Esophagus muscularis mucosa (tissue), 4 donors: ENCODE measurements around the gene TNS1. TPM values are rescaled to one million over a fixed set of nuclear protein-coding genes. Genes with fewer than 3 reads are reported as not detected.
A peak's percentile ranks its signal among the peaks of the same experiment; 100 is the strongest.

Experiments
- DNase-seq: peaks from one replicate; pipeline ENCODE4 v3.0.0-alpha.2; 2017; ENCODE audit errors: extremely low spot score
- H3K27ac ChIP-seq, 4 donors: fragments of 200-600 bp; sonication (generic); replicated peaks in 1 of 4; 1 replicate in 3 of 4; 2 replicates in 1 of 4; pipeline ENCODE4 v1.5.1; 2016 to 2019; ENCODE audit warnings: mild to moderate bottlenecking in 1 of 4
- H3K27me3 ChIP-seq, 4 donors: fragments of 200-600 bp; sonication (generic); one replicate each; pipeline versions ENCODE4 v1.5.1 to v1.6.0; 2016 to 2019
- H3K36me3 ChIP-seq, 4 donors: fragments of 200-600 bp; sonication (generic); one replicate each; pipeline ENCODE4 v1.5.1; 2016 to 2019
- H3K4me1 ChIP-seq, 4 donors: fragments of 200-600 bp; sonication (generic); one replicate each; pipeline ENCODE4 v1.5.1; 2016 to 2019
- H3K4me3 ChIP-seq, 4 donors: fragments of 200-600 bp; sonication (generic); 1 replicate in 2 of 4; 2 replicates in 2 of 4; pipeline ENCODE4 v1.5.1; 2016 to 2019; ENCODE audit warnings: mild to moderate bottlenecking in 4 of 4, moderate library complexity in 1 of 4
- H3K9me3 ChIP-seq, 4 donors: fragments of 200-600 bp; sonication (generic); 1 replicate in 3 of 4; 2 replicates in 1 of 4; pipeline ENCODE4 v1.5.1; 2016 to 2019
- CTCF ChIP-seq, 3 experiments: fragments of 200-600 bp in 2 of 3; fragments of 450-650 bp in 1 of 3; sonication (generic) in 2 of 3; IDR thresholded peaks; one replicate each; pipeline ENCODE4 v1.5.1; 2017 to 2019; ENCODE audit warnings: antibody characterized with exemption in 3 of 3, mild to moderate bottlenecking in 2 of 3, moderate library complexity in 1 of 3
- EP300 ChIP-seq: sonication (generic); formaldehyde crosslinking; IDR thresholded peaks from one replicate; pipeline ENCODE4 v1.6.1; 2017; ENCODE audit warnings: antibody characterized with exemption
- POLR2A ChIP-seq: fragments of 450-650 bp; IDR thresholded peaks from one replicate; pipeline ENCODE4 v1.6.1; 2017; ENCODE audit warnings: antibody characterized with exemption, moderate library complexity, mild to moderate bottlenecking, low read depth
- POLR2AphosphoS5 ChIP-seq, 2 donors: sonication (generic); formaldehyde crosslinking; IDR thresholded peaks; one replicate each; pipeline ENCODE4 v1.6.1; 2017; ENCODE audit warnings: antibody characterized with exemption in 2 of 2
- WGBS: methylation state at CpG from one replicate; pipeline ENCODE4 v1.1.5; 2018; 5-methylcytosine and 5-hydroxymethylcytosine counted together
- intact Hi-C: fragments of 100-400 bp; cut with DNase I; formaldehyde crosslinking; loops from one replicate; pipeline ENCODE4 v1.15.1; 2023
- total RNA-seq, 4 donors: library from RNA; depleted of rRNA; stranded (reverse); fragments of >200 nt; gene quantifications; one replicate each; pipeline versions ENCODE4 v1.1.0 to v1.2.1, GENCODE V29; 2016

Gene TNS1
- total RNA-seq, 4 donors from 2014 or later, result 1,001 to 2,170 (median 1,411) TPM

- Histone ChIP-seq H3K4me1 (peaks cover 96 to 100% (median 100%) of the 10 kb centered on the region in 4 donors), H3K36me3 (peaks cover 27 to 79% (median 65%) of the 10 kb centered on the region in 4 donors)
- WGBS, result 58% methylated on average over 3 of the region's 3 CpGs
These were observed 148.8 kb downstream of the TNS1 start for GRCh38 chr2:217853961-217854360.

GRCh38 chr2:217853301-217853881 is 149.4 kb downstream of the TNS1 start:
- no peak for TF ChIP-seq EP300
- TF ChIP-seq POLR2AphosphoS5 (IDR thresholded peaks at IDR 0.05), result peak; percentile 48 to 49
- no peak for DNase-seq
- WGBS, result 29% methylated on average over 6 of the region's 6 CpGs
- Histone ChIP-seq H3K36me3 (peaks cover 33 to 83% (median 71%) of the 10 kb centered on the region in 4 donors), H3K4me1 (peaks cover 97 to 100% (median 100%) of the 10 kb centered on the region in 4 donors), H3K4me3 (no peak overlapping the region), H3K9me3 (no peaks in the 10 kb centered on the region), H3K27me3 (no peaks in the 10 kb centered on the region), H3K27ac (peak overlapping the region; percentile 83 to 90 (median 88))
- intact Hi-C loops, result no loop called here

More at GRCh38 chr2:217853961-217854360, 148.8 kb downstream of the TNS1 start:
- TF ChIP-seq CTCF (IDR thresholded peaks at IDR 0.05) (no peak), POLR2A (no peak), POLR2AphosphoS5 (IDR thresholded peaks at IDR 0.05) (no peak), EP300 (no peak)
- no peak for DNase-seq
- H3K4me3 ChIP-seq, result no peak overlapping the region
- H3K27ac ChIP-seq, result peak overlapping the region; percentile 83 to 90 (median 88)
- intact Hi-C loops, result no loop called here
- H3K27me3 ChIP-seq, result no peaks in the 10 kb centered on the region
- no peaks in the 10 kb centered on the region for H3K9me3 ChIP-seq

GRCh38 chr2:217852555-217853211 is 150.1 kb downstream of the TNS1 start:
- Histone ChIP-seq H3K4me1 (peaks cover 98 to 100% (median 100%) of the 10 kb centered on the region in 4 donors), H3K27me3 (no peaks in the 10 kb centered on the region), H3K9me3 (no peaks in the 10 kb centered on the region), H3K27ac (peak overlapping the region; percentile 83 to 90 (median 88)), H3K4me3 (no peak overlapping the region), H3K36me3 (peaks cover 40 to 83% (median 77%) of the 10 kb centered on the region in 4 donors)
- DNase-seq, result no peak
- intact Hi-C loops, result no loop called here
- 63% methylated on average over 9 of the region's 9 CpGs for WGBS
- TF ChIP-seq EP300, result no peak
- peak in 1 of 2 donors; percentile 10 for TF ChIP-seq POLR2AphosphoS5 (IDR thresholded peaks at IDR 0.05)
- no peak for TF ChIP-seq POLR2A
- TF ChIP-seq CTCF (IDR thresholded peaks at IDR 0.05), result no peak

GRCh38 chr2:217851191-217852020 is 151.4 kb downstream of the TNS1 start:
- Histone ChIP-seq H3K4me1 (peaks cover 97 to 100% (median 100%) of the 10 kb centered on the region in 4 donors), H3K4me3 (peak overlapping the region in 1 of 4 donors; percentile 3), H3K9me3 (no peaks in the 10 kb centered on the region), H3K36me3 (peaks cover 45 to 86% (median 78%) of the 10 kb centered on the region in 4 donors), H3K27me3 (no peaks in the 10 kb centered on the region), H3K27ac (peak overlapping the region; percentile 83 to 90 (median 88))
- DNase-seq, result no peak
- WGBS, result 63% methylated on average over 2 of the region's 2 CpGs
- intact Hi-C loops, result no loop called here
- TF ChIP-seq POLR2A (no peak), POLR2AphosphoS5 (IDR thresholded peaks at IDR 0.05) (peak in 1 of 2 donors; percentile 41)

- no peaks in the 10 kb centered on the region for H3K27me3 ChIP-seq
- no peak for TF ChIP-seq POLR2A
- peak overlapping the region; percentile 83 to 90 (median 88) for H3K27ac ChIP-seq
- H3K36me3 ChIP-seq, result peaks cover 48 to 83% (median 78%) of the 10 kb centered on the region in 4 donors
- DNase-seq, result no peak
- peaks cover 0 to 7% (median 0%) of the 10 kb centered on the region in 4 donors for H3K9me3 ChIP-seq
- H3K4me3 ChIP-seq, result no peak overlapping the region
- peaks cover 90 to 100% (median 100%) of the 10 kb centered on the region in 4 donors for H3K4me1 ChIP-seq
- intact Hi-C loops, result no loop called here
- 54% methylated on average over 7 of the region's 9 CpGs for WGBS
These were observed 153.4 kb downstream of the TNS1 start for GRCh38 chr2:217849154-217849975.
